Renal cortical epithelial cell (primary cell): ENCODE data around the gene RPP14. TPM values are rescaled to one million over a fixed set of nuclear protein-coding genes. Genes with fewer than 3 reads are reported as not detected.
"Not testable (repeated sequence)": the region's sequence is repeated elsewhere in the genome, so short reads cannot be mapped to it uniquely, and the experiment has no call there.

Experiments
- DNase-seq: peaks from one replicate; pipeline ENCODE4 v3.0.0-alpha.2; 2011; ENCODE audit warnings: low read depth
- total RNA-seq: library from RNA; depleted of rRNA; stranded (reverse); fragments of >200 nt; gene quantifications from 2 replicates; pipeline ENCODE4 v1.2.3, GENCODE V29; 2014

RPP14 gene
- total RNA-seq, 1 donor from 2014 or later, result 14.5 TPM

DNA sequence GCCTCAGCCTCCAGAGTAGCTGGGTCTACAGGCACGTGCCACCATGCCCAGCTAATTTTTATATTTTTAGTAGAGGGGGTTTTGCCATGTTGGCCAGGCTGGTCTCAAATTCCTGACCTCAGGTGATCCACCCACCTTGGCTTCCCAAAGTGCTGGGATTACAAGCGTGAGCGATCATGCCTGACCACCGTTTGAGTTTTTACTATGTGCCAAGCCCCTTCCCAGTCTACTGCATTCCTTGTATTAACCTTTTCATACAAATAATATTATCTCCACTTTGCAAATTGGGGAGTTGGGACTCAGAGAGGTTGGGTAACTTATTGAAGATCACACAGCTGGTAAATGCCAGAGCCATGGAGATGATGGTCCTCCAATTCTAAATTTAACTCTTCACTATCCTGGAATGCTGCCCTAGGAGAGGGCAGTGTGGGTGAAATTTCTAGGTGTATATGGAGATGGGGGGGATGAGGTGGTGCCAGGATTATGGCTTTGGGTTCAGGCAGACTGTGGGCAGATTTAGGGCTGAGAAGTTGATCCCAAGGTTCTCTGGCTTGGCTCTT is 25.6 kb downstream of the RPP14 start:
- no peak for DNase-seq

DNA sequence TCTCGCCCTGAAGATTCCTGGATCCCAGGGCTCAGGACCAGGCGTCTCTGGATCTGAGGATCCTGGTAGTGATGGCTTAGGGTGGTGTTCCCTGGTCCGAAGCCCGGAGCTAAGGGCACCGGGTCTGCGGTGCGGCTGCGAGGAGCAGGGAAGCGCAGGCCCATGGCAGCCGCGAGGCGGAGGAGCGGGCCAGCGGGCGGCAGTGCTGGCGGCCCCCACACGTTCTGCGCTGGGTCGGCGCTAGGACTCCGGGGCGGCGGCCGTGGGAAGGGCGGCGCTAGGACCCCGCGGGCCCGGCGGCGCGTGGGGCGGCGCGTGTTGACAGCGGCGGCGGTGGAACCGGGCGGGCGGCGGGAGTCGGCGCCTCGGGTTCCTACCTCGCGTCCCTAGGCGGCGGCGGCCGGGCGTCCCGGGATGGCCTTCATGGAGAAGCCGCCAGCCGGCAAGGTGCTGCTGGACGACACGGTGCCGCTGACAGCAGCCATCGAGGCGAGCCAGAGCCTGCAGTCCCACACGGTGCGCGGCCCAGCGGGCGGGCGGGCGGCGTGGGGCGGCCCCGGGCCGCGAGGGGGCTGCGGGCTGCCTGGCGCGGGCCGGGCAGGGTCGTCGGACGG is 26.6 kb downstream of the RPP14 start, which contains the start of gene PXK:
PXK (plus strand) TSS at position 318 of the 614 bp plus-strand sequence; CDS start at position 415, 97 bp downstream.
- DNase-seq, result no peak

DNA sequence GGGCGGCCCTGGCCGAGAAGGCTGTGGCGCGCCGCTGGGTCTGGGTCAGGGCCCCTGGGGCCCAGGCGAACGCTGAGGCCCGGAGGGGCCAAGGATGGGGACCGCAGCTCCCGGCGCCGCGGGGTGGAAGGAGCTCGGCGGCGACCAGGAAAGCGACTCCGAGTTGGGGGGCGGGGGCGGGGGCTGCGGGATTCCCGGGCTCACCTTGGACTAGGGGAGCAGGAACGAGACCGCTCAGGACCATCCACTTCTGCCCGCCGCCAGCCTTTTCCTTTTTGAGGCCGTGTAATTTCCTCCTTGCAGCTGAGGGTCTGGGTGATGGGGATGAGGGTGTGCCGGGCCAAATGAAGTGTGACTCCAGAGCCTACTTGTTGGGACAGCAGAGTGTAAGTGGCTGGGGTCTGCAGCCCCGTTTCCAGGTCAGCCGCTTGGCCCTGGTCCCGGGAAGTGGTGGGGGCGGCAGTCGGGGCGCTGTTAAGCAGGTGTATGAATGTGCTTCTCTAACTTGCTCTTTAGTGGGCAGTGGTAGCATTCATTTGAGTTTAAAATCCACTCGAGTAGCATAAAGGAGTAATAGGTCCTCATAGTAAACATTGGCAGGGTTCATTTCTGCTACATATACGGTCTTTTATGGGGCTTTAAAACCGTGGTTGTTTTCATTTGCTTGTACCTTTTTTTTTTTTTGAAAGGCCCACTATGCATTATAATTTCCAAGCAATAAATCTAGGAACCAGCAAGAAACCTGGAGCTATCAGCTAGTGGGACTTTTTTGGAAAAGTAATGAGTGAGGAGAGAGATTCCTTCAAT is 27.4 kb downstream of the RPP14 start:
- peak; percentile 43 for DNase-seq

DNA sequence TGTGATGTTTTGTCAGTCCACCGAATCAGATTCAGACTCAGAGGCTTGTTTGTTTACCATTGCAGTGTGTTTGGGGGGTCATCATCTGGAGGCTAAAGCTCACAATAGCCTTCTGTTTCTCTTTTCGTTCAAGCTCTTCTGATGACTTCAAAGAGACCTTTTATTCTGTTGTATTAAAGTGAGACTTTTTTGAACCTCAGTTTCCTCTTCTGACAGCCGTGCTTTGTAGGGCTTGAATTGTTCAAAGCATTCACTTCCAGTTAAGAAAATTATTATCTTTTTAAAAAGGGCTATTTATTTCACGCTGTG is 27.9 kb downstream of the RPP14 start:
- no peak for DNase-seq

DNA sequence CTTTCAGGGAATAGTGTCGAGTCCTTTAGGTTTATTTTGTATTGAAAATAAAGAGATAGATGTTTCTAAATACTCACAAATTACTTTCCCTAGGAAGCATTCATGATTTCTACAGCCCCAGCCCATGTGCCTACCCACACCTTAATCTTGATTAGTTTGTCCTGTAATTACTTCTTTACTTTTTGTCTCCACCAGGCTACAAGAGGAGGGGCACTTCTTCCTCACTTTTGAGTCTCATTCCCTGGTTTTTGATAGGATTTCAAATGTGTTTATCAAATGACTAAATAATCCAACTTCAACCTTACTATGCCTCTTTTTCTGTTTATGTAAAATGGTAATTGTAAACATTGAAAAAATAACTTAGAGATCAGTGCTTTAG is 28.4 kb downstream of the RPP14 start:
- no peak for DNase-seq

DNA sequence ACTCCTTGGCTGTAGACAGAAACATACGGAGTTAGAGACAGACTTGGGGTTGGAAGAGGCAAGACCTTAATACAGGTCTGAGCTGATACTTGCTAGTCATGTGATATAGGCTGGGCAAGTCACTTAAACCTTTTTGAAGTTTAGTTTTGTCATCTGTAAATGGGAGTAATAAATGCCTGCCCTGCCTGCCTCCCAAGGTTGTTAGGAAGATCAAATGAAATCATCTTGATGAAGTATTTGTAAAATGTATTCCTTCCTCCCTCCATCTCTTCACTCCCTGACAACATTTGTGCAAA is 29.6 kb downstream of the RPP14 start:
- no peak for DNase-seq

DNA sequence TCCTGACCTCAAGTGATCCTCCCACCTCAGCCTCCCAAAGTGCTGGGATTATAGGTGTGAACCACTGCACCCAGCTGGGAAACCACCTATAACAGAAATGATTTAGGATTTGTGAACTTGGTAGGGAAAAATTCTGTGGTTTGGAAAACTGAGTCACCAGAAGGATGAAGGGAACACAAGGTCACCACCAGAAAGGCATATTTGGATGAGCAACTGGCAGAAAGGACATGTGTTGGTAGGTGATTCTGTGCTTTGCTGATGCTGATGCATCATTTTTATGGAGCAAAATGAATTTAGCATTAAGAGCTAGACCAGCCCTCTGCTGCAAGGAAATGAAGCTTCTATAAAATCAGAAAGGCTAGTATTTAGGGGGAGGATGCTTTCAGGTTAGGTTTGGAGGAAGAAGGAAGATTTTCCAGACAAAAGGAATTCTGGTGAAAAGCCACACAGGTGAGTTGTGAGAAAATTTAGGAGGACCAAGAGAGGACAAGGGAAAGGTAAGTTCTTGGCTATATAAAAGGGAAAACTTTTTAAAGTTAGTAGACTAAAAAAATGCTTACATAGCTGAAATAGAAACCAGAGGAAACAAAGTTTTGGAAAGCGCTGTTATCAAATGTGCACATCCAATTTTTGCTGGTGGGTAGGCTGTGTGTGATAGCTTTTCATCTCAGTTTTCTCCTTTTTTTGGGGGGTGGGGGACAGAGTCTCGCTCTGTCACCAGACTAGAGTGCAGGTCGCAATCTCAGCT is 30.3 kb downstream of the RPP14 start:
- DNase-seq, result peak; percentile 84

DNA sequence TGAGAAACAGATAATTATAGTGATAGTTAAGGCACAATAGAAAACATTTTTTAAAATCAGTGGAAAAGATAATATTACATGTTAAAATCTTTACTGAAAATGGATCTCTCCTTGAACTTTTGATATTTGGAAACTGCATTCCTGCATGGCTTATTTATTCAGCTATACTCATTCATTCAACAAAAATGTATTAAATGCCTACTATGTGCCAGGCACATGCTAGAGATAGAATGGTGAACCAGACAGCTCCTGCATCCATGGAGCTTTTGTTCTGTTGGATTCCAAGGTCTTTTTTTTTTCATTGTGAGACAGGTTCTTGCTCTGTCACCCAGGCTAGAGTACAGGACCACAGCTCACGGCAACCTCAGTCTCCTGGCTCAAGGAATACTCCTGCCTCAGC is 31.1 kb downstream of the RPP14 start:
- DNase-seq, result no peak

DNA sequence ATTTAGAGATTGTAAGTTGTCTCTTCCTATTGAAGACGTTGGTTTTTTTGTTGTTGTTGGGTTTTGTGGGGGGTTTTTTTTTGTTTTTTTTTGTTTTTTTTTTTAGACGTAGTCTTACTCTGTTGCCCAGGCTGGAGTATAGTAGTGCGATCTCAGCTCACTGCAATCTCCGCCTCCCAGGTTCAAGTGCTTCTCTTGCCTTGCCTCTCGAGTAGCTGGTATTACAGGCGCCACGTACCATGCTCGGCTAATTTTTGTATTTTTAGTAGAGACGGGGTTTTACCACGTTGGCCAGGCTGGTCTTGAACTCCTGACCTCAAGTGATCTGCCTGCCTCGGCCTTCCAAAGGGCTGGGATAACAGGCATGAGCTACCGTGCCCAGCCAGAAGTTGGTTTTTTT is 33.1 kb downstream of the RPP14 start:
- not testable (repeated sequence) for DNase-seq

DNA sequence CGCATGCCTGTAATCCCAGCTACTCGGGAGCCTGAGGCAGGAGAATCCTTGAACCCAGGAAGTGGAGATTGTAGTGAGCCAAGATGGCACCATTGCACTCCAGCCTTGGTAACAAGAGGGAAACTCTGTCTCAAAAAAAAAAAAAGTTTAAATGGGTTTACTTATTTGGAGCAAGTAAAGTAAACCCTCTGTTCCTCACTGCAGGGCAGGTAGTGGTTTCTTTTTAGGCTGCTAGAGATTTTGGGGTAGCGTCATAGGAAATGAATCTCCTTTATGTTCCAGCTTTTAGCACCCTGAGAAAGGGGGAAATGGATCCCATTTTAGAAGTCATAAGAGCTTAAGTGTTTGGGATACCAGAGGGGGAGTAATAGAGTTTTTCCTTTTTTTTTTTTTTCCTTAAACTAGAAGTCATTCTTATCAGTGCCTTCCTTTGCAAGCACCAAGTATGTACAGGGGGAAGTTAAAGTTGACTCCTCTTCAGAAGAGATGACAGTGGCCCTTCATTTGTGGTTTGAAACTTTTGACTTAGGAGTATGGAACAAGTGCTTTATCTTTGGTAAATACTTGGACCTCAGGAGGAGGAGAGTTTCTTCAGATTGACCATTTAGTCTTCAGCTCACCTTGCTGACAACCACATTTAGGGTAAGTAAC is 34.7 kb downstream of the RPP14 start:
- DNase-seq, result no peak

DNA sequence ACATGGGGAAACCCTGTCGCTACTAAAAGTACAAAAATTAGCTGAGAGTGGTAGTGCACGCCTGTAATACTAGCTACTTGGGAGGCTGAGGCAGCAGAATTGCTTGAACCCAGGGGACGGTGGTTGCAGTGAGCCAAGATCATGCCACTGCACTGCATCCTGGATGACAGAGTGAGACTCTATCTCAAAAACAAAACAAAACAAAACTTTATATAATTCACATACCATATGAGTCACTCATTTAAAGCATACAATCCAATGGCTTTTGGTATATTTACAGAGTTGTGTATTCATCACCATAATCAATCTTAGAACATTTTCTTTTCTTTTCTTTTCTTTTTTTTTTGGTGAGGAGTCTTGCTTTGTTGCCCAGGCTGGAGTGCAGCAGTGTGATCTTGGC is 35.3 kb downstream of the RPP14 start:
- DNase-seq, result no peak

DNA sequence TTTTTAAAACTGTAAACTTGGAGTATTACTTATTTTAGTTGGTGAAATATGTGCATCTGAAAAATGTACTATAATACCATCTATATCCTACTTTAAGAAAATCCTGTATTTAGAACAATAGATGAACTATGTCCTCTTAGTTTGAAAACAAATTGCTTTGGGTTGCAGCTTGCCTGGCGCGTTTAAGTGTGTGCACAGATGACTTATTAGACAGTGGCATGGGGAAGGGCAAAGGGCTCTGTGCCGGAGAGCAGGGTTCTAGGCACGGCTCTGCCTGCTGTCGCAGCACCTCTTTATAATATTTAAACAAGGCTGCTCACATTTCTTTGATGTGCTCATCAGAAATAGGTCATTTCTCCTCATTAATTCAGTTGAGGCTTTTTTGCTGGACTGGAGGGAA is 36.6 kb downstream of the RPP14 start:
- no peak for DNase-seq

DNA sequence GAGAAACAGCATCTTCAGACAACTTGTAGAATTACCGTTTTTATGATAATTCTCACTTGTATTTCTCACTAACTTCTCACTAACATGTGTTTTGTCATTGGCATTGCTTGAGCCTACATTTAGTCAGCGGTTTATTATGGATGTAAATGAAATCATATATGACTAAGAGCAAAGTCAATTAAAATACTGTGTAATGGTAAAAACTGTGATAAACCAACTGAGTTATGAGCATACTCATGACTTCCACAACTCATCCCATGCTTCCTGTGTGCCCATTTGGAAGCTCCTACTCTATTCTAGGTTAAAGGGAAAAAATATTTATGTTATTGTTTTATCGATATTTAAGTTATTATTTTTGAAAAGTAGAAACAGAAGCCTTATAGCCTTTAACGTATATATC is 39.4 kb downstream of the RPP14 start:
- DNase-seq, result no peak

DNA sequence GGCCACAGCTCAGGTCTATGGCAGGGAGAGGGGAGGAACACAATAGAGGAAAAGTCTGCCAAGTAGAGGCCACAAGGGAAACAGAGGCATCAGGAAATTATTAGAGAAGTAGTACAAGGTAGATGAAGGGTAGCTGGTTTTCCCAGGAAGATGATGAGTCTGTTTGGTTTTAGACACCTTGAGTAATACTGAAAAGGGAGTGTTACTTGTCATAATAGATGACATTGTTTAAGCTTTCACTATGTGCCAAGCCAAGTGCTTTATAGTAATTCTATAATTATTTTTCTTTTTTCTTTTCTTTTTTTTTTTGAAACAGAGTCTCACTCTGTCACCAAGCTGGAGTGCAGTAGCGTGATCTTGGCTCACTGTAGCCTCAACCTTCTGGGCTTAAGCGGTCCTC is 40.3 kb downstream of the RPP14 start:
- DNase-seq, result no peak

DNA sequence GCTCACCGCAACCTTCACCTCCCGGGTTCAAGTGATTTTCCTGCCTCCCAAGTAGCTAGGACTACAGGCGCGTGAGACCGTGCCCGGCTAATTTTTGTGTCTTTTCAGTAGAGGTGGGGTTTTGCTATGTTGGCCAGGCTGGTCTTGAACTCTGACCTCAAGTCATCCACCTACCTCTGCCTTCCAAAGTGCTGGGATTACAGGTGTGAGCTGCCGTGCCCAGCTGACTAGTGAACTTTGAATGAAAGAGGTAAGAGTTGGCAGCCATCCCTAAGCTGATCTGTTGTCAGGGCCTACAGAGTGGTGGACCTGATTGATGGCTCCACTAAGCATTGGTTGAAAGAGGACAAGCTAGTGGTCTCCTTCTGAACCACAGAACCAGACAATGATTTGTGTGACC is 41.9 kb downstream of the RPP14 start:
- no peak for DNase-seq

DNA sequence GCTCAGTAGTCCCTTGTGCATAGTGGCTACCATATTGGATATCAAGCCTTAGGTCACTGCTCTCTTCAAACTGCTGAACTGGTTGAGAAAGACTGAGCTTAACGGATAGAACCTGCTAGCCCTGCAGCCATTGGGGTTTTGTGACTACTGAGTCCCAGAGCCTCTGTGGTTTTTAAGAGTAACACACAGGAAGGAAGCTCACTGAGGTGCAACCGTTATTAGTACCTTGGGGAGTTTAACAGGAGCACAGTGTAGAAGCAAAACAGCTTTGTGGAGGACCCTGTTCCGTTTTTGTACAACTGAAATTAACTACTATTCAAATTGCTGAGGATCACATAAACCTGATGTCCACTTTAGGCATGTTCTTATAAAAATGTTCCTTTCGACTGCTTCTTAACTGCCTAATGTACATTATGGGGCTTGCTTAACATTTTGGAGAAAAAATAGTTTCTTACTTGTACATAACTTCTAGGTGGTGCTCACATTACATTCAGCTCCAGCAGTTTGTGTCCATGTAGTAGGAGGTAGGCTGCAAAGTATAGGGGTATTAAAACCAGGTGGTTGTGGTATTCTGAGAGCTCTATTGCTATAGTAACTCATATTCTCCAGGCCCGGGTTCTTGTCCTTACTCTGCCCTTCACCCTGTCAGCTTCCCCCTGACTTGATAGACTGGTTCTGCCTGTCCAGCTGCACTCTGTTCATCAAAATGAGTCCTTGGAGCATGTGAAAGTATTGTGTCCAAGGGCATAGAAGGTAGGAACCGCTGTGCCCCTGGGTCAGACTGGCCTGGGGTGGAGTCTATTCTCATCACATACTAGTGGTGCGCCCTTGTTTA is 44.0 kb downstream of the RPP14 start:
- DNase-seq, result no peak

DNA sequence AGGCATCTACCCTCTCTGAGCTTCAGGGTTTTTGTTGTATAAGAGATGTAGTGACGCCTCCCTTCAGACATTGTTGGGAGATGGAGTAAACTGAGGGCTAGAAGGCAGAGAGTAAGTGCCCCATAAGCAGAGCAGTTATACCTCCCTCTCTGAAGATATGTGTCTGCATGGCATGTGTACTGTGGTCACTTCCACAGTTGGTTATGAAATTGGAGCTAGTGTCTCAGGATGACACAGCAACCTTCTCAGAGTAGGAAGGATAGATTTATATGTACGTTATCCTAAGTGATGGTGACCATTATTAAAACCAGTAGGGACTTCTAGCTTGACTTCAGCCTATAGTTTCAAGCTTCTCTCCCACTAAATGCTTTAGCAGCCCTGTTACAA is 44.6 kb downstream of the RPP14 start:
- DNase-seq, result no peak

DNA sequence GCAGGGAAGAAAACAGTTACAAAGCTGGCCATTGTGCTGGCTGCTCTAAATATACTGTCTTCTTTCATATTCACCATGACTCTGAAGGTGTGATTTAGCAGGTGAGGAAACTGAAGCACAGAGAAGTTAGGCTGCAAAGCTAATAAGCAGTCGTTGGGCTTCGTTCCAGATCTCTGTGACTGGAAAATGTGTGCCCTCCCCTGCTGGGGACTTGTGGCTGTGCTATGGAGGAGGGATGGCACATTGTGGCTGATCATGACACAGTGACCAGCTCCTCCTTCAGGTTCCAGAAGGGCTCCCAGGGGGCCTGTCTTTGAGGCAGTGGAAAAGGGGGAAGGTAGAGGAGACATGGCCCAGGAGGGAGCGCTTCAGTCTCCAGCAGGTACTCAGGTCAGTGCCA is 45.9 kb downstream of the RPP14 start:
- no peak for DNase-seq

DNA sequence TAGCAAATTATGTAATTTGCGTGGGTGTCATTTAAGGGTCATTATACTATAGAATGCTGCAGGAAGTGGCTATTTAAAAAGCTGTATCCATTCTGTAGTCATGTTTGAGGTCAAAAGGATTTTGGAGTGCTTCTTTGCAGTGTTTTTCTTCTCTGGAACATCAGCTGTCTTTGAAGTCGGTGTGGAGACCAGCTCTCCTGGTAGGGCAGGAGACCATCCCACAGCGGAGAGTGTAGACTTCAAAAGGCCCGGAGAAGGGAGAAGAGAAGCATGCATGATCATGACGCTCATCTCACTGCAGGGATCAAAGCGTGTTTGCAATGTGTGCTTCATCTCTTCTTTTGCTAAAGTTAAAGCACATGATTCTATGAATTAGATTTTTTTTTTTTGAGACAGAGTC is 46.6 kb downstream of the RPP14 start:
- DNase-seq, result no peak

DNA sequence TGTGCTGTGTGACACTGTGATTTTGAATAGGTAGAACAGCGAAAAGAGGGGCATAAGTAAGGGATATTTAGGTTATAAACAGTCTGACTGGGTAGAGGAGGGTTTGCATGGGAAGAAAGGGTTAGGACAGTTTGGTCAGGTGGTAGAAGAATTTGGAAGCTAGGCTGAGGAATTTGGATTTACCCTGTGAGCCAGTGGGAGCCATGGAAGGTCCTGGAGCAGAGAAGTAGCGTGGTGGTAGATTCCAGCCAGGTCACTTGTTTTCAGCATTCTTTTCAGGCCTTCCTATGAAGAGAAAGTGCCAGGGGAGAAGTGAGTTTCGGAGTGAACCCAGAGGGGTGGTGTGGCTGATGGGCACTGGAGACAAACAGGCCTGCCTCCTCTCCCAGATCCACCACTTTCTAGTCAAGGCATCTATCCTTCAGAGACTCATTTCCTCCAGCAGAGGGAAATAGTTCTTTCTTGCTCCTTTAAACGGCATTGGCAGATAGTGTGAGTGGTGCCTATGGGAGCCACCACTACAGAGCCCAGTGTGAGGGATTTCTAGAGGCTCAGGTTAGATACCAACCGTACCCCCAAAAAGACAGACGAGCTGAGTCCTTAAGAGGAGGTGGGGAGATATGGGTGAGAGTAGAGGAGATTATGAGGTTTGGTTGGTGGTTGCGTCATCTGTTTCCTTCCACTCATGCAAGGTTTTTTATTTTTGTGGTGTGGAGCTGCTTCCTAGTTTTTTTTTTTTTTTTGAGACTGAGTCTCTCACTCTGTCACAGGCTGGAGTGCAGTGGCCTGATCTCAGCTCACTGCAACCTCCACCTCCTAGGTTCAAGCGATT is 47.9 kb downstream of the RPP14 start:
- peak; percentile 24 for DNase-seq

DNA sequence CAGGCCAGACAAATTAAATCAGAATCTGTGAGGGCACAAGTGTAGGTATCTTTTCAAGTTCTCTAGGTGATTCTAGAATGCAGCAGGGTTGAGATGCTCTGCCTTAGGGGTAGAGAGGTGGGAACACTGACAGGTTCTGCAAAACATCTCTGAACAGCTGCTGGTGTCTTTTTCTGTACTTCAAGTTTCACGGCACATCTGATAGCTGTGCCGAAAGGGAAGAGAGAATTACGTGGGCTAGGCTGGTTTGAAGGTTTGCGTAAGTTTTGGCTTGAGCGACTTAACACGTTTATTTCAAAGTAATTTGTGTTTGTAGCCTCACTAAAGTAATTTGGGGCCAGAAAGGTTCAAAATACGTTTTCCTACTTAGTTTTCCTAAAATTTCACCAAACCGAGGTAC is 49.1 kb downstream of the RPP14 start:
- no peak for DNase-seq
